ENCODE measurements around the gene SMYD3. TPM values are rescaled to one million over a fixed set of nuclear protein-coding genes. Genes with fewer than 3 reads are reported as not detected.

SMYD3 gene
- total and polyA plus RNA-seq, 9 of the 15 experiments (the other 6 are each of a cell fraction or from before 2014, with no cell fraction given): 128 to 440 (median 197) TPM

DNA sequence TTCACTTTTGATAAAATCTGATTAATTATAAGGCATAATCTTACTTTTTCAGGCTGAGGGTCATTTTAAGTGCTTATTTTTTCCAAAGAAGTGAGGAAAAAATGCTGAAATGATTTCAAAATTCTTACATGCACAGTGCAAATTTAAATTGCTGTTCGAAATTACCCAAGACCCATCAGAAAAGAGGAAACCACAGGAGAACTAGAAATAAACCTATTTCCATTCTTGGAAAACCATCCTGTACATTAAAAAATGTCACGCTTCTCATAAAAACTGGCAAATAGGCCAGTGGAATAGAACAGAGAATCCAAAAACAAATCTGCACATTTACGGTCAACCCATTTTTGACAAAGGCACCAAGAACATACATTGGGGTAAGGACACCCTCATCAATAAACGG is 414.9 kb downstream of the SMYD3 start:
- CTCF ChIA-PET (ENCODE audit: low intra/inter-chr PET ratio): no interaction called here
- FAIRE-seq (no peak), DNase-seq (ENCODE audit: extremely low read depth in 1 of 4, low spot score in 3 of 4) (no peak), ATAC-seq (no peak)
- H3K9me1 ChIP-seq (ENCODE audit: control insufficient read depth, insufficient read depth, low read length): no peaks in the 10 kb centered on the region
- H3K36me3 ChIP-seq (ENCODE audit: control insufficient read depth, insufficient read depth, low read length): no peaks in the 10 kb centered on the region
- in situ Hi-C loops (cut with MboI) (no loop called here), intact Hi-C loops (cut with micrococcal nuclease) (no loop called here)
- no peak overlapping the region for H3K27ac ChIP-seq (ENCODE audit: extremely low read depth, low read depth, low read length)
- peaks cover 4% of the 10 kb centered on the region; the same call in 2 of the 3 replicates for H3K79me2 ChIP-seq (ENCODE audit: control insufficient read depth, insufficient read depth, low read length)
- BruUV-seq (replicated peaks): no TSS peak
- H2AFZ ChIP-seq (ENCODE audit: low read depth, low read length): no peak overlapping the region
- H3K27me3 ChIP-seq (ENCODE audit: control insufficient read depth in 2 of 2, insufficient read depth in 2 of 2, low read length in 2 of 2): no peaks in the 10 kb centered on the region
- TF ChIP-seq, protein P1, sequence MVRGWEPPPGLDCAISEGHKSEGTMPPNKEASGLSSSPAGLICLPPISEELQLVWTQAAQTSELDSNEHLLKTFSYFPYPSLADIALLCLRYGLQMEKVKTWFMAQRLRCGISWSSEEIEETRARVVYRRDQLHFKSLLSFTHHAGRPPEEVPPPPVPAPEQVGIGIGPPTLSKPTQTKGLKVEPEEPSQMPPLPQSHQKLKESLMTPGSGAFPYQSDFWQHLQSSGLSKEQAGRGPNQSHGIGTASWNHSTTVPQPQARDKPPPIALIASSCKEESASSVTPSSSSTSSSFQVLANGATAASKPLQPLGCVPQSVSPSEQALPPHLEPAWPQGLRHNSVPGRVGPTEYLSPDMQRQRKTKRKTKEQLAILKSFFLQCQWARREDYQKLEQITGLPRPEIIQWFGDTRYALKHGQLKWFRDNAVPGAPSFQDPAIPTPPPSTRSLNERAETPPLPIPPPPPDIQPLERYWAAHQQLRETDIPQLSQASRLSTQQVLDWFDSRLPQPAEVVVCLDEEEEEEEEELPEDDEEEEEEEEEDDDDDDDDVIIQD (CRISPR knock-in tag; IDR thresholded peaks at IDR 0.05): no peak
- TF ChIP-seq PHF20 (IDR thresholded peaks at IDR 0.05; ENCODE audit: partially characterized antibody) (no peak), ETS2 (tag; IDR thresholded peaks at IDR 0.05; ENCODE audit: borderline replicate concordance, poor library complexity, severe bottlenecking) (no peak), C11orf30 (IDR thresholded peaks at IDR 0.05; ENCODE audit: low read depth) (no peak), BHLHE40 (IDR thresholded peaks at IDR 0.05; ENCODE audit: low read length) (no peak), XRCC3 (IDR thresholded peaks at IDR 0.05) (no peak), CBFB (CRISPR knock-in tag; IDR thresholded peaks at IDR 0.05) (no peak)
- TF ChIP-seq, protein P2, sequence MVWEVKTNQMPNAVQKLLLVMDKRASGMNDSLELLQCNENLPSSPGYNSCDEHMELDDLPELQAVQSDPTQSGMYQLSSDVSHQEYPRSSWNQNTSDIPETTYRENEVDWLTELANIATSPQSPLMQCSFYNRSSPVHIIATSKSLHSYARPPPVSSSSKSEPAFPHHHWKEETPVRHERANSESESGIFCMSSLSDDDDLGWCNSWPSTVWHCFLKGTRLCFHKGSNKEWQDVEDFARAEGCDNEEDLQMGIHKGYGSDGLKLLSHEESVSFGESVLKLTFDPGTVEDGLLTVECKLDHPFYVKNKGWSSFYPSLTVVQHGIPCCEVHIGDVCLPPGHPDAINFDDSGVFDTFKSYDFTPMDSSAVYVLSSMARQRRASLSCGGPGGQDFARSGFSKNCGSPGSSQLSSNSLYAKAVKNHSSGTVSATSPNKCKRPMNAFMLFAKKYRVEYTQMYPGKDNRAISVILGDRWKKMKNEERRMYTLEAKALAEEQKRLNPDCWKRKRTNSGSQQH (CRISPR knock-in tag; IDR thresholded peaks at IDR 0.05): no peak
- H3K4me1 ChIP-seq (replicated peaks in 1 of 2; ENCODE audit: control insufficient read depth in 2 of 2, insufficient read depth in 2 of 2, low read length in 2 of 2): peaks cover 5 to 8% of the 10 kb centered on the region in 2 experiments; a peak in 2 of 5 replicates
- WGBS (ENCODE audit: insufficient coverage, low coverage, missing lambda C conversion rate): 91% methylated on average over 4 of the region's 4 CpGs
- H3K4me3 ChIP-seq: no peak overlapping the region
- H4K20me1 ChIP-seq (replicated peaks; ENCODE audit: control insufficient read depth, insufficient read depth, low read length): no peaks in the 10 kb centered on the region
- POLR2A ChIA-PET: no interaction called here
- H3K9me3 ChIP-seq (replicated peaks; ENCODE audit: control insufficient read depth, insufficient read depth, low read depth, low read length): no peaks in the 10 kb centered on the region
- H3K9ac ChIP-seq (ENCODE audit: insufficient read depth in 1 of 2, low read depth in 2 of 2, low read length in 2 of 2): no peak overlapping the region
- H3K4me2 ChIP-seq (ENCODE audit: insufficient read depth, low read length): no peak overlapping the region

All from K562 (cell line).